Upper lobe of right lung (tissue), 1 donor: ENCODE results near the gene PDE4B. TPM values are rescaled to one million over a fixed set of nuclear protein-coding genes. Genes with fewer than 3 reads are reported as not detected.
"Not testable (repeated sequence)": the region's sequence is repeated elsewhere in the genome, so short reads cannot be mapped to it uniquely, and the experiment has no call there.

Experiments used
- ATAC-seq: fragments of 200-7000 bp; cut with Tn5 transposase; one replicate; pipeline ENCODE4 v1.9.1; 2020; ENCODE audit warnings: mild to moderate bottlenecking, moderate library complexity
- DNase-seq: peaks from one replicate; pipeline ENCODE4 v3.0.0-alpha.2; 2020
- H3K27ac ChIP-seq: fragments of 200-600 bp; one replicate; pipeline ENCODE4 v1.8.0; 2022
- H3K27me3 ChIP-seq: fragments of 200-600 bp; one replicate; pipeline ENCODE4 v1.8.0; 2022; ENCODE audit warnings: mild to moderate bottlenecking
- H3K36me3 ChIP-seq: fragments of 200-600 bp; one replicate; pipeline ENCODE4 v1.8.0; 2022
- H3K4me1 ChIP-seq: fragments of 200-600 bp; one replicate; pipeline ENCODE4 v1.8.0; 2022
- H3K4me3 ChIP-seq: fragments of 200-600 bp; one replicate; pipeline ENCODE4 v1.8.0; 2022; ENCODE audit warnings: mild to moderate bottlenecking
- H3K9me3 ChIP-seq: fragments of 200-600 bp; one replicate; pipeline ENCODE4 v1.8.0; 2022
- intact Hi-C: fragments of 100-400 bp; cut with DNase I; formaldehyde crosslinking; loops from one replicate; pipeline ENCODE4 v1.11.0; 2022
- total RNA-seq: library from RNA; stranded (reverse); fragmentation: NEBNext Ultra II Directional; extraction: Animal tissue kit (Norgen Biotek cat#: 25700); gene quantifications from one replicate; pipeline ENCODE4 v1.2.1, GENCODE V29; 2021
- TF ChIP-seq, protein P1 (sequence below): fragments of 200-600 bp; IDR thresholded peaks from one replicate; pipeline ENCODE4 v1.8.0; 2022; ENCODE audit warnings: antibody characterized with exemption
- donor health status: DM: no; HTN: yes; CAD: no; lungs with severe emphysema.

The PDE4B gene
- total RNA-seq, 1 donor from 2014 or later, result 14.3 TPM

DNA sequence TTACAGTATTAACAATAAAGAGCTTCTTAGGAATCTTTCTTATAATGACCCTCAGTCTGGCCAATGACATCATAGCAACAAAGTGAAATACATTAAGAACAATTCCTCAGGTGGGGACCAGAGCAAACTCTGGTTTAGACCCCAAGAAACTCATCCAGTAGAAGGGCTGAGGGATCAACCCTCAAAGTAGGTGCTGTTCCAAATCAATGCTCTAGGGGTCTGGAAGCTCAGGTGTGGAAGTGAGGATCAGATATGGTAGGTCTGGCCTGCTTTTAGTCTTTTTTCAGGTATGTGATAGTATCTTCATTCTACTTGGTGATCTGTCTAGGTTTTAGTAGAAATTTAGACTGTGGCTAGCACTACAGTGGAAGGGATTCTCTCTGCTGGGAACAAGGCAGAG lies 291.7 kb downstream of the PDE4B start:
- no peaks in the 10 kb centered on the region for H3K36me3 ChIP-seq

DNA sequence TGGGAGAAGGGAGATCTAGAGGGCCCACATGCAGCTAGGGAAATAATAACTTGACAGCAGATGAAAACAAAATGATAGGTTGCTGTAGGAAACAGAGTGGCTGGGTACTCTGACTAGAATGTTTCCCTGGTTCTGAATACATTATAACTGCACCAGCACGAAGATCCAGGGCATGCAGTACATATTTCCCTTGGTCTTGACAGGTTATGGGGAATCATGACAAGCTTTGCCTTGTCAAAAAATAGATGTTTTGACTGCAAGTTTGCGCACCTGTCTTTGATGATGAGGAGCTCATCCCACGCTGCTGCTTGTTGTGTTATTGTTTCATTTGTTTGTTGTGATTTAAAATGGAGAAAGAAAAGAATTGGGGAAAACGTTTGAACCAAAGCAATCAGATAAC lies 292.9 kb downstream of the PDE4B start:
- Histone ChIP-seq H3K27ac (no peak overlapping the region), H3K4me1 (no peaks in the 10 kb centered on the region), H3K9me3 (no peaks in the 10 kb centered on the region), H3K36me3 (no peaks in the 10 kb centered on the region), H3K27me3 (no peaks in the 10 kb centered on the region), H3K4me3 (no peak overlapping the region)
- DNase-seq (no peak), ATAC-seq (no peak)
- TF ChIP-seq, protein P1, sequence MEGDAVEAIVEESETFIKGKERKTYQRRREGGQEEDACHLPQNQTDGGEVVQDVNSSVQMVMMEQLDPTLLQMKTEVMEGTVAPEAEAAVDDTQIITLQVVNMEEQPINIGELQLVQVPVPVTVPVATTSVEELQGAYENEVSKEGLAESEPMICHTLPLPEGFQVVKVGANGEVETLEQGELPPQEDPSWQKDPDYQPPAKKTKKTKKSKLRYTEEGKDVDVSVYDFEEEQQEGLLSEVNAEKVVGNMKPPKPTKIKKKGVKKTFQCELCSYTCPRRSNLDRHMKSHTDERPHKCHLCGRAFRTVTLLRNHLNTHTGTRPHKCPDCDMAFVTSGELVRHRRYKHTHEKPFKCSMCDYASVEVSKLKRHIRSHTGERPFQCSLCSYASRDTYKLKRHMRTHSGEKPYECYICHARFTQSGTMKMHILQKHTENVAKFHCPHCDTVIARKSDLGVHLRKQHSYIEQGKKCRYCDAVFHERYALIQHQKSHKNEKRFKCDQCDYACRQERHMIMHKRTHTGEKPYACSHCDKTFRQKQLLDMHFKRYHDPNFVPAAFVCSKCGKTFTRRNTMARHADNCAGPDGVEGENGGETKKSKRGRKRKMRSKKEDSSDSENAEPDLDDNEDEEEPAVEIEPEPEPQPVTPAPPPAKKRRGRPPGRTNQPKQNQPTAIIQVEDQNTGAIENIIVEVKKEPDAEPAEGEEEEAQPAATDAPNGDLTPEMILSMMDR, result no peak
- intact Hi-C loops, result no loop called here

More for the DNA sequence above, 291.7 kb downstream of the PDE4B start:
- no peak overlapping the region for H3K4me3 ChIP-seq
- H3K27ac ChIP-seq, result no peak overlapping the region
- ATAC-seq (no peak), DNase-seq (no peak)
- TF ChIP-seq, protein P1, result no peak
- H3K9me3 ChIP-seq, result no peaks in the 10 kb centered on the region
- no peaks in the 10 kb centered on the region for H3K4me1 ChIP-seq
- H3K27me3 ChIP-seq, result no peaks in the 10 kb centered on the region
- intact Hi-C loops, result no loop called here

DNA sequence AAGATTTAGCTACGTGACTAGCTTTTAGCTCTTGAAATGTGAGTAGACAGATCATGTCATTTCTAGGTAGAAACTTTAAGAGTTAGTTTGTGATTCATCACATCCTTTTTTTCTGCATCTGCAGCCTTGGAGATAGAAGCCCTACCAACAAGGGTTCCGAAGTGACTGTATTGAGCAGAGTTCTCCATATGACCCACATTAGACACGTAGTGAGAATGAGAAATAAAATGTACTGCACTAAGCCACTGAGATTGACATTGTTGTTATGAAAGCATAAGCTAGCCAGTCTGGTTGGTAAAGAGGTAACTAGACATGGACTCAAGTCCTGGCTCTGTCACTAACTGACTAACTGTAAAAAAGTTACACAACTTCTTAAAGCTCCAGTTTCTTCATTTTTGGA lies 296.1 kb downstream of the PDE4B start:
- ATAC-seq, result no peak
- no peaks in the 10 kb centered on the region for H3K9me3 ChIP-seq

DNA sequence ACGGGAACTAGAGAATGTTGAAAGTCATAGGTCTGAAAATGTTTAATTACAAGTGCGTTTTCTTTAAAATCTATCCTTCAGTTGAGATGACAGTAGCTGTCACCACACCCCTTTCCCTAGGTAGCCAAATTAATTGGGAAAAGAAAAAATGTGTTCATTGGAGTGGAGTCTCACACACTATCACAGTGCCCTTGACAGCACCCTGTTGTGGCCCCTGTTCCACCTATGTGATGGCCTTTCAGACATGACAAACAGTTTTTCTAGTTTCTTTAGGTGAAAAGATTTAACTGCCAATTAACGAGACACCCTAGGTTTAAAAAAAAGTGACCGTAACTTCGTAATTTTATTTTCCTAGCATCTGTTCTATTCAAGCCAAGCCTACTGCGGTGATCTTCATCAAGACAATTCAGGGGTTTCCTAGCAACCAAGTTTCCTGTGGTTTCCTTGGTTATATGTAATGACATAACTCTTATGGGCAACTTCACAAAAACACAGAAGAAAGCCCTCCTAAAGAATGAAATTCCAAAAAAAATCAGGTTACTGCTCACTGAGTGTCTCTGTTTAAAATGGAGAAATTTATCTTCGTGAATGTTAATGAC lies 298.3 kb downstream of the PDE4B start:
- Histone ChIP-seq H3K27me3 (no peaks in the 10 kb centered on the region), H3K4me3 (no peak overlapping the region), H3K4me1 (no peaks in the 10 kb centered on the region), H3K36me3 (no peaks in the 10 kb centered on the region), H3K27ac (no peak overlapping the region), H3K9me3 (no peaks in the 10 kb centered on the region)
- TF ChIP-seq, protein P1, result no peak
- no peak for ATAC-seq
- intact Hi-C loops, result no loop called here
- no peak for DNase-seq

More for the DNA sequence above, 296.1 kb downstream of the PDE4B start:
- intact Hi-C loops, result no loop called here
- DNase-seq, result no peak
- no peaks in the 10 kb centered on the region for H3K27me3 ChIP-seq
- H3K36me3 ChIP-seq, result no peaks in the 10 kb centered on the region
- H3K4me3 ChIP-seq, result no peak overlapping the region
- TF ChIP-seq, protein P1, result no peak
- H3K27ac ChIP-seq, result no peak overlapping the region
- H3K4me1 ChIP-seq, result no peaks in the 10 kb centered on the region

DNA sequence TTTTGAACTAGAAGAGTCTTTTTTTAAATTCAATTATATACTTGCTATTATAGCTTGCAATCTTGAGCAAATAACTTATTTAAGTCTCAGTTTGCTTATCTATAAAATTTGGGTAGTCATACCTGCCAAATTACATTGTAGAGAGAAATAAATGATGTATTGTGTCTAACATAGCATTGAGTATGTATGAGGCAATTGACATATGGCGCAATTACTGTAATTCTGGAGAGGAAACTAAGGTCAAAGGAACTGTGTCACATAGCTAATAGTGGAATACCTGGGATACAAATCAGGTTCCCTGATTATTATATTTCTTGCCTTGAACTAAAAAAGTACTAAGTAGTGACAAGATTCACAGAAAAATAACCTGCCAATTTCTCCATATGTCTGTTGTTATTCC lies 302.5 kb downstream of the PDE4B start:
- Histone ChIP-seq H3K27me3 (no peaks in the 10 kb centered on the region), H3K9me3 (no peaks in the 10 kb centered on the region), H3K4me1 (no peaks in the 10 kb centered on the region), H3K27ac (no peak overlapping the region), H3K4me3 (no peak overlapping the region), H3K36me3 (no peaks in the 10 kb centered on the region)
- intact Hi-C loops, result no loop called here
- TF ChIP-seq, protein P1, result no peak
- no peak for ATAC-seq
- no peak for DNase-seq

DNA sequence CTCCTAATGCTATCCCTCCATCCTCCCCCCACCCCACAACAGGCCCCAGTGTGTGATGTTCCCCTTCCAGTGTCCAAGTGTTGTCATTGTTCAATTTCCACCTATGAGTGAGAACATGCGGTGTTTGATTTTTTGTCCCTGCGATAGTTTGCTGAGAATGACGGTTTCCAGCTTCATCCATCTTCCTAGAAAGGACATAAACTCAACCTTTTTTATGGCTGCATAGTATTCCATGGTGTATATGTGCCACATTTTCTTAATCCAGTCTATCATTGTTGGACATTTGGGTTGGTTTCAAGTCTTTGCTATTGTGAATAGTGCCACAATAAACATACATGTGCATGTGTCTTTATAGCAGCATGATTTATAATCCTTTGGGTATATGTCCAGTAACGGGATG lies 308.3 kb downstream of the PDE4B start:
- DNase-seq, H3K27ac ChIP-seq, H3K9me3 ChIP-seq, H3K4me1 ChIP-seq, intact Hi-C loops, H3K4me3 ChIP-seq, H3K36me3 ChIP-seq, ATAC-seq, H3K27me3 ChIP-seq: not testable (repeated sequence)

DNA sequence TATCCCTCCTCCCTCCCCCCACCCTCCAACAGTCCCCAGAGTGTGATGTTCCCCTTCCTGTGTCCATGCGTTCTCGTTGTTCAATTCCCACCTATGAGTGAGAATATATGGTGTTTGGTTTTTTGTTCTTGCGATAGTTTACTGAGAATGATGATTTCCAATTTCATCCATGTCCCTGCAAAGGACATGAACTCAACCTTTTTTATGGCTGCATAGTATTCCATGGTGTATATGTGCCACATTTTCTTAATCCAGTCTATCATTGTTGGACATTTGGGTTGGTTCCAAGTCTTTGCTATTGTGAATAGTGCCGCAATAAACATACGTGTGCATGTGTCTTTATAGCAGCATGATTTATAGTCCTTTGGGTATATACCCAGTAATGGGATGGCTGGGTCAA lies 311.4 kb downstream of the PDE4B start:
- intact Hi-C loops, result not testable (repeated sequence)

More for the DNA sequence above, 311.4 kb downstream of the PDE4B start:
- not testable (repeated sequence) for ATAC-seq, H3K27me3 ChIP-seq, H3K27ac ChIP-seq, H3K4me1 ChIP-seq, H3K36me3 ChIP-seq, H3K9me3 ChIP-seq, H3K4me3 ChIP-seq, DNase-seq
